ENCODE results near the gene UBE2M.

The UBE2M gene

DNA sequence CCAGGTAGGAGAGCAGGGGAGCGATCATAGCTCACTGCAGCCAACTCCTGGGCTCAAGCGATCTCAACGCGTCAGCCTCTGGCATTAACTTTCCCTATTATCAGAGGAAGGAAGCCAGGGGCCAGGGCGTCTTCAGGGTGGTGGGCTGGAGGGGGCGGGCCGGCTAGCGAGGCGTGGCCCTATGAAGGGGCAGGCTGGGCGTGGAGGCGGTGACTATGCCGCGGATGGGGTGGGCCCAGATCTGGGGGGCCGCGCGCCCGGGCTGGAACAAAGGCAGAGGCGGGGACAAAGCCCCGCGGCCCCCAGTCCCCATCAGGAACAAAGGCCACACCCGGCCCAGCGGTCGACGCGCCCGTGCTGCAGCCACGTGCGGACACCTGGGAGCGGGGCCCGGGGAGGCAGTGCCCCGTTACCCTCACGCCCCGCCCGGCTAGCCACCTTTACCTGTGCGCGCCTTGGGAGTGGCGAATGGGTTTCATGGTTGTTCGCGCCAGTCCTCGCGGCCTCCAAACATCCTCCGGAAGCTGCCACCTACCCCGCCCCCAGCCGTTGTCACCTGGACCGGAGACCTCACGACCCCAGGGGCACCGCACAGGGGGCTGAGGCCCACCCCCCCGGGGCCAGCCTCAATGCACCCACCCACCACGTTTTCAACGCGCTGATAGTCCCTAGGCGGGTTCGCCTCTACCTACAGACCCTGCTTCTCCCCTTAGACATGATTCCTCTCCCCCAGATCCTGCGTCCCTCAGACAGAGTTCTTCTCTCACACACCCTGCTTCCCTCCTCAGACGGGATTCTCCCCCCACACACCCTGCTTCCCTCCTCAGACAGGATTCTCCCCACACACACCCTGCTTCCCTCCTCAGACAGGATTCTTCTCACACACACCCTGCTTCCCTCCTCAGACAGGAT, 19.9 kb downstream of the UBE2M start:
- DNase-seq, result no peak

DNA sequence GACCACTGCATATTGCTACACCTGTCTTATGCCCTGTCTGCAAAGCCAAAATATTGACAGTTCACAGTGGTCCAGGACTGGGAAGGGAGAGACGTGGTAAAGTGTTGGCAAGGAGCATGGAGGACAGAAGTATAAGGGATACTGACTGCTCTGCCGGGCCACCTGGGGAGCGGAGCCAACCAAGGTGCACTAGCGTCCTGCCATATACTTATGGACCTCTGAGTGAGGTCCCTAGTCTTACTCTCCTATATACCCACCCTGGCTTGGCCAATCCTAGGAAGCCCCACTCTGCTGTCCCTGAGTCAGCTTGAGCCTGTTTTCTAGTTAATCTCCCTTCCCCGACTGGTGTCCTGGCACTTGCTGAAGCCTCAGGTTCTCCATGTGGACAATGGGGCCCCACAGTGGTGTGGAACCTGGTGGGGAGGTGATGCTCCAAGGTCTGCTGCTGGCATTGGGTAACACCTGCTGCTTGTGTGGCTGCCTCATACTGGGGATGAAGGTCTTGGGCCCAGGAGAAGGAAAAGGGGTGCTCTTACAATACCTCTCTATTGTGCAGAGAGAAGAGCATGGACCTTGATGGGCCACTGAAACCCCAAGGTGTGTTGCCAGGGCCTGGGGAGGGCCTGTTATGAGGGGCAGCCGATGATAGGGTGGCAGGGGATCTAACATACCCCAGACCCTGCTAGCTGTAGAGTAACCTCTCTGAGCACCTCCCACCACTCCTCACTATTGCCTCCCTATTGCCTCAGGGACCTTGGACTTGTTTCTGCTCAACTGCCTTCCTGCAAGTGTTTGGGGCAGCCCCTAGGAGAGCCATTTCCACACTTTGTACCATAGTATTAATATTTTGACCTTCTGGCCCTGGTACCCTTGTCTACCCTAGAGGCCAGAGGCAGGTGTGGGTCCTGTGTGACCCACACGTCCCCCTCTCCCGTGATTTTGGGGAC, 21.3 kb downstream of the UBE2M start:
- DNase-seq, result no peak

- no peak for DNase-seq
Observed at GRCh38 chr19:58535857-58536256, 22.6 kb downstream of the UBE2M start.

GRCh38 chr19:58531034-58531840, 27.2 kb downstream of the UBE2M start:
- peak; percentile 10 for DNase-seq

DNA sequence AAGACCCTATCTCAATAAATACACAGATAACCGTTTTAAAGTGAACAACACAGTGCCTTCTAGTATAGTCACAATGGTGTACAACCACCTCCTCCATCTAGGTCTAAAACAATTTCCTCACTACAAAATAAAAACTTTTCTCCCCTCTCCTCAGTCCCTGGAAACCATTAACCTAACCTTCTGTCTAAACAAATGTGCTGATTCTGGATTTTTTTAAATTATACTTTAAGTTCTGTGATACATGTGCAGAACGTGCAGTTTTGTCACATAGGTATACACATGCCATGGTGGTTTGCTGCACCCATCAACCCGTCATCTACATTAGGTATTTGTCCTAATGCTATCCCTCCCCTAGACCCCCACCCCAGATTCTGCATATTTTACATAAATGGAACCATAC, 29.0 kb downstream of the UBE2M start:
- DNase-seq, result no peak

DNA sequence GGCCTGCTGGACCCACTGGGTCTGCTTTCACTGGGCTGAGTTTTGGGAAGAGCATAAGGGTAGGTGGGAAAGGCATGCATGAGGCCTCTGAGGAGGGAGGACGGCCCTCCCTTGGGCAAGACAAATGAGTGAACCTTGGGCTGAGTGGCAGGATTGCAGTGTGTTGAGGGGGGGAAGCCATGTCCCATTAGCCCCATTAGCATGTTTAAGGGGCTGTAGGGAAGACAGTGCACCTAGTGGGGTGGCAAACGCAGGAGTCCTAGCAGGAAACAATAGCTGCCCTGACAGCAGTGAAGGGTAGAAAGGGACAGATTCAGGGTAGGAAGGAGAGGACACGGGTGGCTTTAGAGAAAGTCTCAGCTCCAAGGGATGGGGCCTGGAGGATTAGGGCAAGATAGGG, 35.7 kb downstream of the UBE2M start:
- no peak for DNase-seq

GRCh38 chr19:58521651-58522050, 36.8 kb downstream of the UBE2M start:
- no peak for DNase-seq

DNA sequence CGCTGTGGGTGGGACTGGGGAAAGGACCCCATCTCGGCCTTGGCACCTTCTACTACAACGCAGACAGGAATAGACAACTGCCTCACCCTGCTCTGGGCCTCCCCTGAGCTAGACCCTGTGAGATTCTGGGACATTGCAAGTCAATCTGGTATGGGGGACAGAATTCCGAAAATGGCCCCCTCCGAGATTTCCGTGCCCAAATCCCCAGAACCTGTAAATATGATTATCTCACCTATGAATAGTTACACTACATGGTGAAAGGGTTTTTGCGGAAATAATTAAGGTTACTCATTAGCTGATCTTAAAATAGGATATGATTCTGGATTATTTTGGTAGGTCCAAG, 38.2 kb downstream of the UBE2M start:
- DNase-seq, result no peak

DNA sequence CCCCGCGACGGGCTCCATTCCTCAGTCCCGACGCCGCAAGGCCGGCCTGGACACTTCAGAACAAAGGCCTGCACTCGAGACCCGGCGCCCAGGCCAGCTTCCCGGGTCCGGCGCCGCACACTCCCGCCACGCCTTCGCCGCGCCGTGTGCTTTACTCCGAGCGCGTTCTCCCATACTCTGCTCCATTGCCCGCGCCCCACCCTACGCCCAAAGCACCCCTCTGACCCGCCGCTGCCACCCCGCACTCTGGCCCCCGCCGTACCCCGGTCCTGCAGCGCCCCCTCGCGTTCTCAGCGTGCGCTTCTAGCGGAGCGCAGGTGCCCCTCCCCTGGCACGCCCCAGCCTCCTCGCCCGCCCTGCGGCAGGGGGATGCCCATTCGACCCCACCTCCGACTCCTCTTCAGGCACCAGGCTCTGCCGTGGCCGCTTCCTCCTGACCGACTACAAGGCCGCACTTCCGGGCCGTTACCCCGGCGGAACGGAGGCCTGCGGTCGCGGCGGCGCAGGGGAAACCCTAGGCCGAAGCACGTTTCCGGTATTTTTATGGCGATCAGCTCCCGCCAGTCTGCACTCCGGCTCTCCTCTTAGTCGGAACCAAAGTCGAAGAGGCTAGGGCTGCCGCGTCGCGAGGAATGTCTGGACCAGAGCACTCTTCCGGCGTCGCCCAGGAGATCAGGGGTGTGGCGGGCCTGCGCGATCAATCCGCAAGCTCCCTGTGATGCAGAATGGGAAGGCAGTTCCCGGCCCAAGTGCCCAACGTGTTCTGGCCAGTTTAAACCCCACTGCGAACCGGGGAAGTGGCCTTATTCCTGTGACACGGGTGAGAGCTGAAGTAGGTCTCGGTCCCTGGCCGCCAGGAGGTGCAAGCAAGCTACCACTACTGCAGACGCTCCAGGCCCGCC, 38.8 kb downstream of the UBE2M start, which contains the start of gene ZBTB45:
Gene ZBTB45, minus strand, starts transcription at position 456 of the 902 bp plus-strand sequence. CDS start 2,137 bp downstream, outside the sequence.
- peak; percentile 97 for DNase-seq

- peak; percentile 60 for DNase-seq
Observed at GRCh38 chr19:58519087-58519354, 39.4 kb downstream of the UBE2M start.

- no peak for DNase-seq
Observed at GRCh38 chr19:58518256-58519086, 39.9 kb downstream of the UBE2M start.

DNA sequence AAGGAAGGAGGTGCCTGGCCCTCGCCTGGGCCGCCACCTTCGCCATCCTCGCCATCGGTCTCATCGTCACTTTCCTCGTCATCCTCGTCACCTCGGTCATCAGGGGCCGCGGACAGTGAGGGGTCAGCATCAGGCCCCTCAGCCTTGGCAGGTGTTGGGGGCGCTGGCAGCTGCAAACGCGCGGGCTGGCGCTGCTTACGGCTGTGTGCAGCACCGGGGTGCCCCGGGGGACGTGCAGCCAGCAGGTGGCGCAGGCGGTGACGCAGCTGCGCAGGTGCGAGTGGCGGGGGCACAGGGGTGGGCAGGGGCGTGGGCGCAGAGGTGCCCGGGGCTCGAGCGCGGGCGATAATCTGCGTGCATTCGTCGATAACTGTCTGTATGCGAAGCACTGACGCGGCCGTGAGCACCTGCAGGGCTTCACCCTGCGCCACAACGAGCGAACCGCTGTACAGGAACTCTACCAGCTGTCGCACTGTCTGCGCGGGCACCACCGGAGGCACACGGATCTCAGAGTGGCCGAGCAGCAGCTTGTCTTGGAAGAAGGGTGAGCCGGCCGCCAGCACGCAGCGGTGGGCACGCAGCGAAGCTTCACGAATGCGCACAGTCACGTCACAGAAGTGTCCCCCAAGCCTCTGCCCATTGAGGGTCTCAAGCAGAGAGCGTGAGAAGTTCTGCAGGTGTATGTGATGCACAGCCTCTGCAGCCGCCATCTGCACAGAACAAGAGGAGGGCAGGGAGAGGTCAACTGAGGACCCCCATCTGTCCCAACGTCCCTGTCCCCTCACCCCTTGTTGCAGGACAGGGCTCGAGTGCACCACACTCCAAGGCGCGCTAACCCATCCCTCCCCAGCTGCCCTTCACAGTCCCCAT, 41.2 kb downstream of the UBE2M start:
- no peak for DNase-seq

DNA sequence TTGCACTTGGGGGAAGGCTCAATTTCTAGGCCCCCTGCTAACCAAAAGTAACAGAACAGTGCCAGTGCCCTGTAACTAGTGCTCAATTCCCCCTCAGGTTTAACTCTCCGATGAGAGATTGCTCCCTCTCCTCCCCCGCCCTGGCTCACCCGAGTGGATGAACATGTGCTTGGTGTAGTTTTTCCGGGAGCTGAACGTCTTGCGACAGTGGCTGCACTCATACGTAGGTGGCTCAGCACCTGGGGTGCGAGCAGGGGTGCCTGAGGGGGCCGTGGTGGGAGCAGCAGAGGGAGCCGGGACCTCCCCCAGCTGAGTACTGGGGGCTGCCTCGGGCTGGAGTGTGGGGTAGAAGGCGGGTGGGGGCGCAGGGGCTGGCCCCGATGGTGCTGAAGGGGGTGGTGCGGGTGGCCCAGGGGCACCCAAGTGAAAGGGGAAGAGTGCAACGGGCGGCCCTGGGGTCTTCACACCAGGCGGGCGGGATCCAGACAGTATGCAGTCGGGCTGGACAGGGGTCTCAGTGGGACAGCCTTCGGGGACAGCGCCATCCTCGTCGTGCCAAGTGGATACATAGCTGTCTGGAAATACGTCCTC, 42.1 kb downstream of the UBE2M start:
- DNase-seq, result no peak

DNA sequence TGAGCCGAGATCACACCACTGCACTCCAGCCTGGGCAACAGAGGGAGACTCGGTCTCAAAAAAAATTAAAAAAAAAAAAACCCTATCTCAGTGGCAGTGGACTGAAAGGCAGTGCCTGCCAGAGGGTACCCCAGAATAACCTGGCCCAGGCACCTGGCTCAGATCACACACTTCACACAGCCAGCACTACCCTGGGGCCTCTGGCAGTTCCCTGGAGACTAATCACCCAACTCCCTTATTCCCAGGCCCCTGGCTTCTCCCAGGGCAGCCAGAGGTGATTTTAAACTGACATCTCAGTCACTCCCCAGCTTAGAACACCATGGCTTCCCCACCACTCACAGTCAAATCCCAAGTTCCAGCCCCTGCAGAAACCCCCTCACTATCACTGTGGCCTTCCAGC, 43.2 kb downstream of the UBE2M start:
- DNase-seq, result no peak

DNA sequence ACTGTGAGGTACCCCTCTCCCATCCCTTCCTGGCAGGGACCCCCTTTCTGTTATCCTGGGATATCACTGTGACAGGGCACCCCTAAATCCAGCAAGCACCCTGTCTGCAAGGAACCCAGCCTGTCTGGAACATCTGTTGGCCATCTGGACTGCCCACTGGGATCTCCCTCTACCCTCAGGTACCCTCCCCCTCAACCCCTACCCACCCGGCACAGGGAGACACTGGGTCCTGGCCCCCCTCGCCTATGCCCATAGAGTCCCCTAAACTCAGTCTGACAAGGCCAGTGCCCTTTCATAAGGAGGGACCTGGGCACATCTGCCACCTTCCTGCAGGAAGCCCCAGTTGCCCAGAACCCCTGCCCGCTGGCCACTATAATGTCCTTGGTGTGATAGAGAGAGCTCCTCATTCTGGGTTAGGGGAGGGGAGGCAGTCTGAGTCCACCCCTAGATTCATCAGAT, 43.8 kb downstream of the UBE2M start:
- DNase-seq, result no peak

GRCh38 chr19:58513694-58514563, 44.5 kb downstream of the UBE2M start:
- DNase-seq, result peak; percentile 65

- no peak for DNase-seq
Observed at GRCh38 chr19:58513213-58513693, 45.2 kb downstream of the UBE2M start.
